Activated B cell treated with CpG ODN at 0.5 μM for 24 hours (primary cell): Measurements from ENCODE around the gene B3GALT6. TPM values are rescaled to one million over a fixed set of nuclear protein-coding genes. Genes with fewer than 3 reads are reported as not detected.

ENCODE experiments used
- ATAC-seq: fragments of 200-7000 bp; cut with Tn5 transposase; one replicate; pipeline ENCODE4 v1.10.0; 2021; ENCODE audit warnings: low read depth, mild to moderate bottlenecking, moderate library complexity
- CTCF ChIA-PET: fragments of 350-600 bp; sonication (Branson Sonifier 250); formaldehyde crosslinking; loops from one replicate; lab custom pipeline; 2021; ENCODE audit warnings: antibody characterized with exemption; lab: Charles Lee
- POLR2A ChIA-PET: fragments of 350-600 bp; sonication (Branson Sonifier 250); formaldehyde crosslinking; loops from one replicate; lab custom pipeline; 2021; ENCODE audit warnings: antibody characterized with exemption; lab: Charles Lee
- DNase-seq: peaks from one replicate; pipeline ENCODE4 v3.0.0; 2022
- H3K27ac Mint-ChIP-seq: one replicate; pipeline ENCODE4 v1.8.0; 2020; ENCODE audit warnings: mixed read lengths
- H3K27me3 Mint-ChIP-seq: one replicate; pipeline ENCODE4 v1.8.0; 2021; ENCODE audit warnings: mixed read lengths
- H3K36me3 Mint-ChIP-seq: one replicate; pipeline ENCODE4 v1.8.0; 2021; ENCODE audit warnings: low read depth, mixed read lengths
- H3K4me1 Mint-ChIP-seq: one replicate; pipeline ENCODE4 v1.8.0; 2021; ENCODE audit warnings: mixed read lengths
- H3K4me3 Mint-ChIP-seq: one replicate; pipeline ENCODE4 v1.8.0; 2020; ENCODE audit warnings: mild to moderate bottlenecking, mixed read lengths
- H3K9me3 Mint-ChIP-seq: one replicate; pipeline ENCODE4 v1.8.0; 2020; ENCODE audit warnings: mixed read lengths
- intact Hi-C: fragments of 100-400 bp; cut with micrococcal nuclease; formaldehyde crosslinking; loops from one replicate; pipeline ENCODE4 v1.15.1; 2024
- total RNA-seq: library from RNA; stranded (reverse); gene quantifications from 2 replicates; pipeline ENCODE4 v1.2.3, GENCODE V29; 2022
- TF ChIP-seq, protein P1 (sequence below): fragments of 200-600 bp; IDR thresholded peaks from one replicate; pipeline ENCODE4 v1.8.0; 2022; ENCODE audit warnings: antibody characterized with exemption, mild to moderate bottlenecking

The B3GALT6 gene
- total RNA-seq, 1 donor from 2014 or later: 22.1 TPM

DNA sequence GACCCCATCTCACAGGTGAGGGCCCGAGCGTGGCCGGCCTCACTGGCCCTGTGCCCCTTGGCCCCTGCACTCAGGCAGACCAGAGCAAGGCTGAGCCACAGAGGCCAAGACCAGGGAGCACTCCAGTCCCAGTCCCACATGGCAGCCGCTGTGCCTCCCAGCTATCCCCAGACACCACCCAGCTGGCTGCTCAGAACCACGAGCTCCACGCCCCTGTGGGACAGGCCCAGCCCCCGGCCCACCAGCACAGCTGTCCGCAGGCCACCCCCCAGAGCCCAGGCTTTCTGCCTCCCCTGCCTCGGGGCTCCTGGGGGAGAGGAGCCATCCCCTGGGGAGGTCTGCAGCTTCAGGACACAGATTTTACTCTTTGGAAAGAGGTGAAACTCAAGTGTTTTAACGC is 23.6 kb downstream of the B3GALT6 start:
- no peak for ATAC-seq
- intact Hi-C loops: no loop called here
- TF ChIP-seq, protein P1, sequence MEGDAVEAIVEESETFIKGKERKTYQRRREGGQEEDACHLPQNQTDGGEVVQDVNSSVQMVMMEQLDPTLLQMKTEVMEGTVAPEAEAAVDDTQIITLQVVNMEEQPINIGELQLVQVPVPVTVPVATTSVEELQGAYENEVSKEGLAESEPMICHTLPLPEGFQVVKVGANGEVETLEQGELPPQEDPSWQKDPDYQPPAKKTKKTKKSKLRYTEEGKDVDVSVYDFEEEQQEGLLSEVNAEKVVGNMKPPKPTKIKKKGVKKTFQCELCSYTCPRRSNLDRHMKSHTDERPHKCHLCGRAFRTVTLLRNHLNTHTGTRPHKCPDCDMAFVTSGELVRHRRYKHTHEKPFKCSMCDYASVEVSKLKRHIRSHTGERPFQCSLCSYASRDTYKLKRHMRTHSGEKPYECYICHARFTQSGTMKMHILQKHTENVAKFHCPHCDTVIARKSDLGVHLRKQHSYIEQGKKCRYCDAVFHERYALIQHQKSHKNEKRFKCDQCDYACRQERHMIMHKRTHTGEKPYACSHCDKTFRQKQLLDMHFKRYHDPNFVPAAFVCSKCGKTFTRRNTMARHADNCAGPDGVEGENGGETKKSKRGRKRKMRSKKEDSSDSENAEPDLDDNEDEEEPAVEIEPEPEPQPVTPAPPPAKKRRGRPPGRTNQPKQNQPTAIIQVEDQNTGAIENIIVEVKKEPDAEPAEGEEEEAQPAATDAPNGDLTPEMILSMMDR: no peak
- H3K27ac Mint-ChIP-seq: no peak overlapping the region
- no peak for DNase-seq
- H3K27me3 Mint-ChIP-seq: no peaks in the 10 kb centered on the region
- POLR2A ChIA-PET: interaction anchor here (0.6 kb wide), 1 partner anchor 47 kb away, joined by 4 read pairs; no protein-coding TSS in a partner anchor
- H3K9me3 Mint-ChIP-seq: no peaks in the 10 kb centered on the region
- CTCF ChIA-PET: interaction anchor here (1.1 kb wide), 1 partner anchor 133 kb away, joined by 4 read pairs; no protein-coding TSS in a partner anchor
- no peak overlapping the region for H3K4me3 Mint-ChIP-seq
- H3K36me3 Mint-ChIP-seq: peaks cover 65% of the 10 kb centered on the region
- peaks cover 18% of the 10 kb centered on the region for H3K4me1 Mint-ChIP-seq

DNA sequence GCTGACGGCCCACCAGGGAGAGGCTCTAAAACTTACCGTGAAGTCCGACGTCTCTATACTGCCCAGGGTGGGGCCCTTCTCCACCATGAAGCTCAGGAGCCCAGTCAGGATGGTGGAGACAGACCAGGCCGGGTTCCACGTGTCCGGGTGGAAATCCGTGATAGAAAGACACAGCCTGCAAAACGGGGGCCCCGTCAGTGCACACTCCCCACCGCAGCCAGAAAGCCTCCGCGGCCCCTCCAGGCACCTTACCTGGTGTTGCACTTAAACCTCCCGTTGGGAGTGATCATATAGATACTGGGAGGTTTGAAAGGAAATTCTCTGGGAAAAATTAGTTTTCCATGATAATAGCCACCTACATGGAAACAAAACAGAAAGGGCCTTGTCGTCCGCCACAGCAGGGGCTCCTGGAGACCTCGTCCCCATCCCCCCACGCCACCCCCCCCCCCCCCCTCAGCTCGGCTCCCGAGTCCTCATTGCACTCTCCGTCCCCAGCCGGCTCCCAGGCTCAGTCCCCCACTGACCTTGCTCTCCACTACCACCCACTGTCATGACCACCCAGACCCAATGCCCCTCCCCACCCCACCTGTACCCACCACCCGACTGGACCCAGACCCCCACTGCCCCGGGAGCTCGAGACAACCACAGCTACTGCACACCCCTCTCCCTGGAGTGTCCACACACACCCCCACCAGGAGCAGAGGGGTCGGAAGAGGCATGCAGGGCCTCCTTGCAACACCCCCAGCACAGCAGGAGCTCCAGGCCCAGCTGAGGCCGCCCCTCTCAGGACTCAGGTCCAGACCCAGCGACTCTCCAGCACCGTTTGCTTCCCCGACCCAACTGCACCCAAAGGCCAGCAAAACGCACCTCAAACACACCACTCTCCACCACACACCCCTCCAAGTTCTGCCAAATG is 25.2 kb downstream of the B3GALT6 start:
- CTCF ChIA-PET: no interaction called here
- H3K4me1 Mint-ChIP-seq: peaks cover 16% of the 10 kb centered on the region

DNA sequence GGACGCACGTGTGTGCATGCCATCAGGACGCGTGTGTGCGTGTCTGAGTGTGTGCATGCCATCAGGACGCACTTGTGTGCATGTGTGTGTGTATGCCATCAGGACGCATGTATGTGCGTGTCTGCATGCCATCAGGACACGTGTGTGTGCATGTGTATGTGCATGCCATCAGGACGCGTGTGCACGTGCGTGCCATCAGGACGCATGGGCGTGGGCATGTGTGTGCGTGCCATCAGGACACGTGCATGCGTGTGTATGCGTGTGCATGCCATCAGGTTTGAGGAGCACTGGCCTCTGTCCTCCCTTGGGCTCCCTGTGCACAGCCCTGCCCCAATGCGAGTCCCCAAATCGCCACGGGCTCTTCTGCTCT is 27.1 kb downstream of the B3GALT6 start:
- ATAC-seq: no peak
- H3K9me3 Mint-ChIP-seq: no peaks in the 10 kb centered on the region
- ChIA-PET POLR2A (no interaction called here), CTCF (no interaction called here)
- H3K27me3 Mint-ChIP-seq: no peaks in the 10 kb centered on the region
- H3K4me1 Mint-ChIP-seq: peaks cover 16% of the 10 kb centered on the region
- no peak overlapping the region for H3K4me3 Mint-ChIP-seq
- TF ChIP-seq, protein P1: no peak
- DNase-seq: no peak
- intact Hi-C loops: no loop called here
- H3K36me3 Mint-ChIP-seq: peaks cover 69% of the 10 kb centered on the region
- H3K27ac Mint-ChIP-seq: no peak overlapping the region

More for the DNA sequence above, 25.2 kb downstream of the B3GALT6 start:
- intact Hi-C loops: no loop called here
- Mint-ChIP-seq H3K9me3 (no peaks in the 10 kb centered on the region), H3K4me3 (no peak overlapping the region), H3K27me3 (no peaks in the 10 kb centered on the region), H3K36me3 (peaks cover 76% of the 10 kb centered on the region), H3K27ac (no peak overlapping the region)
- ATAC-seq (no peak), DNase-seq (no peak)
- POLR2A ChIA-PET: interaction anchor here (0.6 kb wide), 1 partner anchor 96 kb away, joined by 3 read pairs; no protein-coding TSS in a partner anchor
- TF ChIP-seq, protein P1: no peak

DNA sequence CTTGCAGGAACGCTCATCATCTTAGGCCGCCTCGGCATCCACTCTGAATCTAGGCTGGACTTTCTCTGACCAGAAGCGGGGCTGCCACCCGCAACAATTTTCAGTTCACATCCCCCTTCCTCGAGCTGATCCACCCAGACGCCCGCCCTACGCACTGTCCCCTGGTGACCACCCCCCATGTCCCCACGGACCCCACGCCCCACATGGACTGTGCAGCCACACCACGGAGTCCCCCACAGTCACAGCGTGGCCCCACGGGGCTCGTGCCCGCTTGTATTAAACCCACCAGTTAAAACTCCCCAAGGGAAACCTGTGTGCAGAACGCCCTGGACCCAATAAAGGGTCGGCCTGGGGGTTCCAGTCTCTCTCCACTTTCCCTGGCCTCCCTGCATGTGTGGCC is 27.5 kb downstream of the B3GALT6 start:
- TF ChIP-seq, protein P1: no peak
- POLR2A ChIA-PET: no interaction called here
- intact Hi-C loops: no loop called here
- Mint-ChIP-seq H3K27ac (peak overlapping the region; percentile 14), H3K4me1 (peaks cover 16% of the 10 kb centered on the region), H3K4me3 (no peak overlapping the region), H3K36me3 (peaks cover 70% of the 10 kb centered on the region), H3K9me3 (no peaks in the 10 kb centered on the region), H3K27me3 (no peaks in the 10 kb centered on the region)
- no peak for ATAC-seq
- CTCF ChIA-PET: interaction anchor here (1.9 kb wide), 1 partner anchor 137 kb away, joined by 7 read pairs; no protein-coding TSS in a partner anchor
- no peak for DNase-seq

DNA sequence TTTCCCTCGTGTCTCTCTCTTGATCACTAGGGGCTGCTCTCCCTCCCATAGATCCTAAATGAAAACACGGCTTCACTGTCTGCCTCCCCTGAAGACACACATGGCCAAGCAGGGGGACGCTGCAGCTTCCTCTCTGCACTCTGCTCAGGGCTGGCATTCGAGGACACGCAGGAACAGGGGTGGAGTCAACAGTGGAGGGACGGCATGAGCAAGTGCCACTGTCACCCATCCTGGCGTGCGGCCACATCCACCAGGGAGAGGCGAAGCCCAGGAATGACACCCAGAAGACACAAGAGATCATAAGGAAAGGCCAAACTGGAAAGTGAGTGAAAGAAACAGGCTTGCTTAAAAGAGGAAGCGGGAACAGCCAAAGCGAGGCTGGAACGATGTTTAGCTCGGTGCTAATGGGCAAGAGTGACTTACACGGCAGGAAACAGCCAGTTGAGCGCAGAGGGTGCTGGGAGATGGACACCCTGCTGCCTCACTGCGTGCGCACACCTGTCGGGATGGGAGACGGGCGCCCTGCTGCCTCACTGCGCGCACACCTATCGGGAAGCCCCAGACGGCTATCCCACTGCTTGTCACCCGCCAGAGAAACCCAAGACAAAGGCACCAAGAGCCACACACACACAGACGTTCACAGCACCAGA is 28.0 kb downstream of the B3GALT6 start:
- intact Hi-C loops: no loop called here
- Mint-ChIP-seq H3K27me3 (no peaks in the 10 kb centered on the region), H3K4me1 (peaks cover 16% of the 10 kb centered on the region), H3K36me3 (peaks cover 68% of the 10 kb centered on the region), H3K4me3 (no peak overlapping the region), H3K27ac (peak overlapping the region; percentile 14), H3K9me3 (no peaks in the 10 kb centered on the region)
- TF ChIP-seq, protein P1: no peak
- ChIA-PET CTCF (interaction anchor here (1.2 to 1.9 kb wide), 2 partner anchors 10 to 138 kb away, joined by 3 to 7 read pairs; no protein-coding TSS in a partner anchor), POLR2A (interaction anchor here (0.8 to 1.0 kb wide), 2 partner anchors 10 to 196 kb away, joined by 3 to 4 read pairs; no protein-coding TSS in a partner anchor)
- DNase-seq: no peak
- ATAC-seq: peak; percentile 40
